Activated naive CD4-positive, alpha-beta T cell treated with anti-CD3 and anti-CD28 coated beads for 36 hours (primary cell): ENCODE measurements around the gene ECD. TPM values are rescaled to one million over a fixed set of nuclear protein-coding genes. Genes with fewer than 3 reads are reported as not detected.
A peak's percentile ranks its signal among the peaks of the same experiment; 100 is the strongest.

ENCODE experiments used
- CTCF ChIA-PET: fragments of 350-600 bp; sonication (Branson Sonifier 250); formaldehyde crosslinking; loops from one replicate; lab custom pipeline; 2021; ENCODE audit warnings: antibody characterized with exemption; lab: Charles Lee
- DNase-seq: peaks from one replicate; pipeline ENCODE4 v3.0.0-alpha.2; 2020
- H3K27ac Mint-ChIP-seq: one replicate; pipeline ENCODE4 v1.8.0; 2021; ENCODE audit warnings: mild to moderate bottlenecking, mixed read lengths
- H3K27me3 Mint-ChIP-seq: one replicate; pipeline ENCODE4 v1.8.0; 2021; ENCODE audit warnings: low read depth, mixed read lengths
- H3K36me3 Mint-ChIP-seq: one replicate; pipeline ENCODE4 v1.8.0; 2021; ENCODE audit warnings: low read depth, mixed read lengths
- H3K4me1 Mint-ChIP-seq: one replicate; pipeline ENCODE4 v1.8.0; 2021; ENCODE audit warnings: low read depth, mixed read lengths
- H3K4me3 Mint-ChIP-seq: one replicate; pipeline ENCODE4 v1.8.0; 2021; ENCODE audit warnings: mild to moderate bottlenecking, moderate library complexity, mixed read lengths
- H3K9me3 Mint-ChIP-seq: one replicate; pipeline ENCODE4 v1.8.0; 2021; ENCODE audit warnings: mixed read lengths
- intact Hi-C: fragments of 100-400 bp; cut with micrococcal nuclease; formaldehyde crosslinking; loops from one replicate; pipeline ENCODE4 v1.15.1; 2023
- total RNA-seq, 2 experiments: library from RNA; stranded (reverse); gene quantifications; one replicate each; pipeline ENCODE4 v1.2.3, GENCODE V29; 2021

Gene ECD
- total RNA-seq: 10 to 100 TPM; 26.5 to 28.1 TPM

GRCh38 chr10:73167783-73168464 lies at the start of gene ECD, which contains the start of gene FAM149B1:
TSS of gene ECD (minus strand) at chr10:73168008. CDS start at chr10:73163937, 4,071 bp downstream.
TSS of gene FAM149B1 (plus strand) at chr10:73168119. CDS start at chr10:73168340, 221 bp downstream.
- intact Hi-C loops: loop anchor here (1.0 to 10.0 kb wide), 7 partner anchors 56 to 811 kb away; partner anchors contain the start of genes DNAJC9, MCU, NUDT13 and PPP3CB
- peak; percentile 96 for DNase-seq
- no peaks in the 10 kb centered on the region for H3K9me3 Mint-ChIP-seq

GRCh38 chr10:73215749-73216148 lies 47.9 kb upstream of the ECD start:
- no peaks in the 10 kb centered on the region for H3K27me3 Mint-ChIP-seq
- CTCF ChIA-PET: no interaction called here
- H3K36me3 Mint-ChIP-seq: peaks cover 34% of the 10 kb centered on the region
- H3K27ac Mint-ChIP-seq: no peak overlapping the region
- no peak overlapping the region for H3K4me3 Mint-ChIP-seq
- H3K9me3 Mint-ChIP-seq: no peaks in the 10 kb centered on the region
- no peaks in the 10 kb centered on the region for H3K4me1 Mint-ChIP-seq
- no peak for DNase-seq
- intact Hi-C loops: no loop called here

More at GRCh38 chr10:73167783-73168464, at the start of gene ECD, which contains the start of gene FAM149B1:
- peaks cover 37% of the 10 kb centered on the region for H3K4me1 Mint-ChIP-seq
- no peaks in the 10 kb centered on the region for H3K27me3 Mint-ChIP-seq
- H3K4me3 Mint-ChIP-seq: peak within 1 kb of the TSS; percentile 100
- H3K27ac Mint-ChIP-seq: peak within 1 kb of the TSS; percentile 100
- CTCF ChIA-PET: interaction anchor here (1.9 kb wide), 1 partner anchor 68 kb away, joined by 6 read pairs; no protein-coding TSS in a partner anchor
- peaks cover 9% of the 10 kb centered on the region for H3K36me3 Mint-ChIP-seq

- H3K27ac Mint-ChIP-seq: no peak overlapping the region
- intact Hi-C loops: no loop called here
- DNase-seq: no peak
- no peaks in the 10 kb centered on the region for H3K27me3 Mint-ChIP-seq
- H3K36me3 Mint-ChIP-seq: peaks cover 28% of the 10 kb centered on the region
- CTCF ChIA-PET: interaction anchor here (0.6 to 1.2 kb wide), 3 partner anchors 39 to 1698 kb away, joined by 3 to 5 read pairs (median 3); no protein-coding TSS in a partner anchor
- no peaks in the 10 kb centered on the region for H3K9me3 Mint-ChIP-seq
- H3K4me1 Mint-ChIP-seq: no peaks in the 10 kb centered on the region
- no peak overlapping the region for H3K4me3 Mint-ChIP-seq
Measured at GRCh38 chr10:73211106-73211811, 43.5 kb upstream of the ECD start.

- intact Hi-C loops: no loop called here
- no peak overlapping the region for H3K4me3 Mint-ChIP-seq
- no peaks in the 10 kb centered on the region for H3K27me3 Mint-ChIP-seq
- H3K36me3 Mint-ChIP-seq: peaks cover 28% of the 10 kb centered on the region
- no peaks in the 10 kb centered on the region for H3K9me3 Mint-ChIP-seq
- no peaks in the 10 kb centered on the region for H3K4me1 Mint-ChIP-seq
- DNase-seq: no peak
- H3K27ac Mint-ChIP-seq: no peak overlapping the region
- CTCF ChIA-PET: interaction anchor here (1.2 kb wide), 1 partner anchor 39 kb away, joined by 5 read pairs; no protein-coding TSS in a partner anchor
Measured at GRCh38 chr10:73210395-73211105, 42.7 kb upstream of the ECD start.

GRCh38 chr10:73209705-73210104 lies 41.9 kb upstream of the ECD start:
- intact Hi-C loops: no loop called here
- H3K27me3 Mint-ChIP-seq: no peaks in the 10 kb centered on the region
- H3K4me1 Mint-ChIP-seq: no peaks in the 10 kb centered on the region
- CTCF ChIA-PET: no interaction called here
- no peaks in the 10 kb centered on the region for H3K9me3 Mint-ChIP-seq
- no peak overlapping the region for H3K27ac Mint-ChIP-seq
- peaks cover 27% of the 10 kb centered on the region for H3K36me3 Mint-ChIP-seq
- no peak for DNase-seq
- no peak overlapping the region for H3K4me3 Mint-ChIP-seq

GRCh38 chr10:73207883-73208282 lies 40.1 kb upstream of the ECD start:
- no peaks in the 10 kb centered on the region for H3K4me1 Mint-ChIP-seq
- no peak overlapping the region for H3K27ac Mint-ChIP-seq
- intact Hi-C loops: no loop called here
- no peak for DNase-seq
- no peak overlapping the region for H3K4me3 Mint-ChIP-seq
- CTCF ChIA-PET: no interaction called here
- no peaks in the 10 kb centered on the region for H3K27me3 Mint-ChIP-seq
- no peaks in the 10 kb centered on the region for H3K9me3 Mint-ChIP-seq
- H3K36me3 Mint-ChIP-seq: peaks cover 13% of the 10 kb centered on the region

- no peak for DNase-seq
- CTCF ChIA-PET: no interaction called here
- intact Hi-C loops: no loop called here
- no peak overlapping the region for H3K4me3 Mint-ChIP-seq
- no peaks in the 10 kb centered on the region for H3K4me1 Mint-ChIP-seq
- H3K36me3 Mint-ChIP-seq: peaks cover 9% of the 10 kb centered on the region
- no peak overlapping the region for H3K27ac Mint-ChIP-seq
- no peaks in the 10 kb centered on the region for H3K27me3 Mint-ChIP-seq
- H3K9me3 Mint-ChIP-seq: no peaks in the 10 kb centered on the region
Measured at GRCh38 chr10:73206385-73206784, 38.6 kb upstream of the ECD start.

GRCh38 chr10:73205890-73206289 lies 38.1 kb upstream of the ECD start:
- DNase-seq: no peak
- intact Hi-C loops: no loop called here
- no peaks in the 10 kb centered on the region for H3K4me1 Mint-ChIP-seq
- CTCF ChIA-PET: no interaction called here
- no peaks in the 10 kb centered on the region for H3K27me3 Mint-ChIP-seq
- no peaks in the 10 kb centered on the region for H3K9me3 Mint-ChIP-seq
- no peak overlapping the region for H3K4me3 Mint-ChIP-seq
- H3K36me3 Mint-ChIP-seq: peaks cover 9% of the 10 kb centered on the region
- no peak overlapping the region for H3K27ac Mint-ChIP-seq

- no peak overlapping the region for H3K4me3 Mint-ChIP-seq
- H3K4me1 Mint-ChIP-seq: no peaks in the 10 kb centered on the region
- no peaks in the 10 kb centered on the region for H3K27me3 Mint-ChIP-seq
- CTCF ChIA-PET: no interaction called here
- H3K36me3 Mint-ChIP-seq: peaks cover 6% of the 10 kb centered on the region
- no peaks in the 10 kb centered on the region for H3K9me3 Mint-ChIP-seq
- intact Hi-C loops: no loop called here
- no peak overlapping the region for H3K27ac Mint-ChIP-seq
- no peak for DNase-seq
Measured at GRCh38 chr10:73205081-73205480, 37.3 kb upstream of the ECD start.

GRCh38 chr10:73190188-73190587 lies 22.4 kb upstream of the ECD start:
- no peak for DNase-seq
- Mint-ChIP-seq H3K4me1 (no peaks in the 10 kb centered on the region), H3K36me3 (no peaks in the 10 kb centered on the region), H3K4me3 (no peak overlapping the region), H3K27me3 (no peaks in the 10 kb centered on the region), H3K9me3 (no peaks in the 10 kb centered on the region), H3K27ac (no peak overlapping the region)
- intact Hi-C loops: no loop called here
- CTCF ChIA-PET: no interaction called here

GRCh38 chr10:73186266-73186665 lies 18.5 kb upstream of the ECD start:
- intact Hi-C loops: no loop called here
- CTCF ChIA-PET: no interaction called here
- H3K4me1 Mint-ChIP-seq: no peaks in the 10 kb centered on the region
- H3K4me3 Mint-ChIP-seq: no peak overlapping the region
- no peaks in the 10 kb centered on the region for H3K27me3 Mint-ChIP-seq
- DNase-seq: no peak
- H3K27ac Mint-ChIP-seq: no peak overlapping the region
- H3K9me3 Mint-ChIP-seq: no peaks in the 10 kb centered on the region
- peaks cover 16% of the 10 kb centered on the region for H3K36me3 Mint-ChIP-seq

GRCh38 chr10:73183667-73184281 lies 16.0 kb upstream of the ECD start:
- CTCF ChIA-PET: no interaction called here
- Mint-ChIP-seq H3K4me1 (no peaks in the 10 kb centered on the region), H3K27ac (no peak overlapping the region), H3K9me3 (no peaks in the 10 kb centered on the region), H3K27me3 (no peaks in the 10 kb centered on the region), H3K36me3 (peaks cover 23% of the 10 kb centered on the region), H3K4me3 (no peak overlapping the region)
- intact Hi-C loops: no loop called here
- DNase-seq: no peak
